ENCODE measurements around the gene LBHD2.

The LBHD2 gene

DNA sequence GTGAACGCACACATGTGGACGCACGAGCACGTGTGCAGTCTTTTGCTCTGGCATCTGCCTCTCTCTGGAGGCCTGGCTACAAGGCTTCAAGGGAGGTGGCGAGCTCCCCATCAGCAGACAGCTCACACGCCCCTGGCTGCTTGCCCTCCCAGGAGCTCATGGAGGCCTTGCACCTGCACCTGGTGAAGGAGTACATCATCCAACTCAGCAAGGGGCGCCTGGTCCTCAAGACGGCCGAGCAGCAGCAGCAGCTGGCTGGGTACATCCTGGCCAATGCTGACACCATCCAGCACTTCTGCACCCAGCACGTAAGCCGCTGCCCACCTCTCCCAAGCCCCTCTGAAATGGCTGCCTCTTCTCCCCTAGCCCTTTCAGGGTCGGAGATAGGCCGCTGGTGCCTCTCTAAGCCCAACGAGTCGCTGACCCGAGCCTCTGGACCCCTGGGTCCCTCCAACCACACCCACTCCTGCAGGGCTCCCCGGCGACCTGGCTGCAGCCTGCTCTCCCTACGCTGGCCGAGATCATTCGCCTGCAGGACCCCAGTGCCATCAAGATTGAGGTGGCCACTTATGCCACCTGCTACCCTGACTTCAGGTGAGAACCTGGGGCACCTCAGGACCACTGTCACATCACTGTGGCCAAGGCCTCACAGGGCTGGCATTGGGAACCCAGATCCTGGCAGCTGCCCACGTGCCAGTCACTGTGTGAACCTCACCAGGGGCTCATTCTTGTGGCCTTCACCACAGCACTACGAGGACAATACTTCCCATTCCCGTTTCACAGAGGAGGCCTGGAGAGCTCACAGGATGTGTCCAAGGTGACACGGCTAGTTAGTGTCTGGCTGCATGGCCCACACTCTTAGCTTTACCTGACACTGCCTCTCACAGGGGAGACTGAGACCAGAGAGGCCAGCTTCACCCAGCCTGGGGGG is 49.5 kb downstream of the LBHD2 start:
- no peak for DNase-seq

DNA sequence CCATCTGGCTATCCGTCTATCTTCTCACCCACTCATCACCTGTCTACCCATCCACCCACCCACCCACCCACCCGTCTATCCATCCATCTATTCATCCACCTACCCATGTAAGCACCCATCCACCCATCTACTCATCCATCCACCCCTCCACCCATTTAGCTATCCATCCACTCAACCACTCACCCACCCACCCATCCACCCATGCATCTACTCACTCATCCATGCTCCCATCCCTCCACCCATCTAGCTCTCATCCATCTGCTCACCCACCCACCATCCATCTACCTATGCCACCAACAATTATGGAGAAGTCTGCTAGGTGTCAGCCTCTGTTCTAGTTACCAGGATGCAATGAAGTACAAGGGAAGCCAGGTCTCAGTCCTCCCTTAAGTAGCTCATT is 50.4 kb downstream of the LBHD2 start:
- DNase-seq: no peak

DNA sequence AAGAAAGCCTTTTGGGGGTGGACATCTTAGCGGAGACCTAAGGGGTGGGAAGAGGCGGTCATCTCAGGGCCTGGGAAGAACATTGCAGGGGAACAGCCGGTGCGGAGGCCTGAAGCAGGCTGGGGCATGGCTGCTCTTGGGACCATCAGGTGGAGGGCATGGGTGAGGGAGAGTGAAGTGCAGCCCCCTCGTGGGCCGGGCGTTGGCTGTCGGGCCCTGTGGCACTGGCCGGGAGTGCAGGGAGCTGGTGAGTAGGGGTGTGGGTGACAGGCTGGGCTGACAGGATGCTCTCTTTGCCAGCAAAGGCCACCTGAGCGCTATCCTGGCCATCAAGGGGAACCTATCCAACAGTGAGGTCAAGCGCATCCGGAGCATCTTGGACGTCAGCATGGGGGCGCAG is 50.9 kb downstream of the LBHD2 start:
- no peak for DNase-seq

DNA sequence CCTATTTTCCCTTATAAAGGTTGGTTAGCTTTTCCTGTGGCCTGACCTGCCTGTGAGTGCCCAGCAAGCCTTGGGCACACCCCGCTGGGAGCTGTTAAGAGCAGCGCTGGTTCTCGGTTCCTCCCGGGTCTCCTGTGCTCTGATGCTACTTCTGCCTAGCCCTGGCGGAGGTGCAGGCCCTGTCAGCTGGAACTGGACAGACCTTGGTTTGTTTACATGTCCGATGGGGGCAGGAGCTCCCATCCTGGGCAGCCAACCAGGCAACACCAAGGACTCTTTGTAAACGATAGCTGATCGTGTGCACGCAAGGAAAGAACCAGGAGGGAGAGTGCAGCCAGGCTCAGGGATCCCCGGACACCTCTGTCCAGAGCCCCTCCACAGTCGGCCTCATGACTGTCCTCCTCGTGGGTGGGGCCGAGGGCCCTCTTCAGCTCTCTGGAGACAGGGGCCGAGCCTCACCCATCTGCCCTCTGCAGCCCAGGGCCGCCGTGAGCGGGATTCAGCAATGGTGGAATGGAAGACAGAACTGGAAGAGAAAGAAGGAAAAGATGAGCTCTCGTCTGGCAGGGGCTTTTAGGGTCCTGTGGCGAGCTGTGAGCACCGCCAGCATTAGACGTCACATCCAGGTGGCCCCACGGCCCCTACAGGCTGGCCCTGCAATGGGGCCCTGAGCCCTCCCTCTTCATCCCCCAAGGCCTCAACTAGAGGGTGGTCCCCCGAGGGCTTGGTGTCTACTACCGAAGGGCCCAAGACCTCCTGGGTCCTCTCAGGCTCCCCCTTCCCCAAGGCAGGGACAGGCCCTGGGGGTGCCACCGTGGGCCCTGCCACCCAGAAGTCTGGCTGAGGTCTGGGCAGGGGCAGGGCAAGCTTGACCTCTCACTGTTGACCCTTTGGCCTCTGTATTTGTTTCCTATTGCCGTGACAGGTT is 51.6 kb downstream of the LBHD2 start:
- no peak for DNase-seq

DNA sequence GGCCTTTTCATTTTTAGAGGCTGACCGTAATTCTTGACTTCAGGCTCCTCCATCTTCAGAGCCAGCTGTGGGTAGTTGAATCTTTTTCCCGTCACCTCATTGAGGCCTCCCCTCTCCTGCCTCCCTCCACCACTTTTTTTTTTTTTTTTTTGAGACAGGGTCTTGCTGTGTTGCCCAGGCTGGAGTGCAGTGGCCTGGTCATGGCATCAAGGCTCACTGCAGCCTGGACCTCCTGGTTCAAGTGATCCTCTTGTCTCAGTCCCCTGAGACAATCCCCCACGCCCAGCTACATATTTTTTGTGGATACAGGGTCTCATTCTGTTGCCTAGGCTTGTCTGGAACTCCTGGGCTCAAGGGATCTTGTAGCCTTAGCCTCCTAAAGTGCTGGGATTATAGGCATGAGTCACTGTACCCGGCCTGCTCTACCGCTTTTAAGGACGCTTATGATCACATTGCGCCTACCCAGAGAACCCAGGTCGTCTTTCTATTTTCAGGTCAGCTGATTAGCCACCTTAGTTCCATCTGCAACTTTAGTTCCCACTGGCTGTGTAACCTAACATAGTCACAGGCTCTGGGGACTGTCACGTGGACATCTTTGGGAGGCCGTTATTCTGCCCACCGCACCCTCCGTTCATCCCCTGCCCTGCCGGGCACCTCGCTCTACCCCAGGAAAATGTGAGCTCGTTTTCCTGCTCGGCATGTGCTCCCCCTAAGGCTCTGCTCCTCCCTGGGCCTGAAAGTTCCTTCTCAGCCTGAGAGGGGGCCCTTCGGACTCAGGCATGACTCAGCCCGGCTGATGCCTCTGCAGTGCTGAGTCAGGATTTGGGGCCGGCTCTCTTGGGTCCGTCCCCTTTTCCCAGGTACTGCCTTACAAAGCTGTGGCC is 52.6 kb downstream of the LBHD2 start:
- DNase-seq: no peak

DNA sequence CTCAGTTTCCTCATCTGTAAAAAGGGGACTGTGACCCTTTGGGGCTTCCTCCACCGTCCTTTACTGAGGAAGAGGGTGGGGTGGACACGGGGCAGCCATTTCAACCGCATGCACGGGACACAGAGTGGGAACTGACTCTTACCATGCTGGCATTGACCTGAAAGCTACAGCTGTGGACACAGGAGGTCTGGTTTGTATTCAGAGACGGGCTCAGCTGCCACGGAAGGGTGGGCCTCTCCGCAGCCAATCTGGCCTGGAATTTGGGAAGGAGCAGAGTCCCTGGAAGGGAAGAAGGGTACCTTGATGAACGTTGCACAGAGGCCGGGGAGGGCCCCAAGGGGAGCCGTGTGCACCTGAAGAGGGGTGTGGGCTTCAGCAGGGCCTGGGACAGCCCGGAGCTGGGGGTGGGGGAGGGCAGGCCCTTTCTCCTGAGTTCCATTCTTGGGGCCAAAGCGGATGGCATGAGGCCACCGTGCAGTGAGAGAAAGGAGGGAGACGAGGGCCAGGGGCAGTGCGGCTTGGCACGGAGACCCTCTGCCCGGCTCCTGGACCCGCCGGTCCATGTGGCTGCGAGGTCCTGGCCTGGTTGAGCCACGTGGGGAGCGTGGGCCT is 53.8 kb downstream of the LBHD2 start:
- no peak for DNase-seq

DNA sequence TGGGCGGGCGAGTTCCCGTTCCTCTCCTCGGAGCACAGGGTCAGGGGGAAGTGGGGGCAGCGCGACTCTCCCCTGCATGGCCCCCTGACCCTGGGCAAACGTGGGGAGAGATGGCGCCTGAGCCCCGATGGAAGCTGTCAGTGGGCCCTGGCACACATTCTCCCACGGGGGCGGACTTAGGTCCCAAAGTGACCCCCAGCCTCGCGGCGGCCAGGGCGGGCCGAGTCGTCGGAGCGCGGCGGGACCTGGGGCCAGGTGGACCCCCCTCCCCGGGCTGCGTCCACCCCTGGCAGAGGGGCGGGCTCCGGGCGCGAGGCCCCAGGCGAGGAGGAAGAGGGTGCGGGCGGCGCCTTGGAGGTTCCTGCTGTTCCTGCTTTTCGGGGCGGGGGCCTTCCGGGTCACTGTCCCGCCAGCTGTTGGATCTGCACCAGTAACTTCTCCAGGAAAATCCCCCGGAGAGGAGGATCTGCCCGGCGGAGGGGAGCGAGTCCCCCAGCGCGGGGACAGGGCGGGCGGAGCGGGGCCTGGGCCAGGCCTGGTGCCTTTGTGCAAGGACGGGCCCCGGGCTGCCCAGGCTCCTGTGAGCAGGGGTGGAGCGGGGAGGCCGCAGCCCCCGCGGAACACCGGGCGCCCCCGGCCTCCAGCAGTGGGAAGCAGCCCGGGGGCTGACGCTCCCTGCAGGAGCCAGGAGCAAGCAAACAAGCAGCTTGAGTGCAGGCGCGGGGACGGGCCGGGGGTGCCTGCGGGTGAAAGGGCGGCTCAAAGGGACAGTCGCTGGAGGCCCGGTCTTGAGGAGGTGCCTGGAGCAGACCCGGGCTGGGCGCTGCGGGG is 54.5 kb downstream of the LBHD2 start:
- DNase-seq: no peak

DNA sequence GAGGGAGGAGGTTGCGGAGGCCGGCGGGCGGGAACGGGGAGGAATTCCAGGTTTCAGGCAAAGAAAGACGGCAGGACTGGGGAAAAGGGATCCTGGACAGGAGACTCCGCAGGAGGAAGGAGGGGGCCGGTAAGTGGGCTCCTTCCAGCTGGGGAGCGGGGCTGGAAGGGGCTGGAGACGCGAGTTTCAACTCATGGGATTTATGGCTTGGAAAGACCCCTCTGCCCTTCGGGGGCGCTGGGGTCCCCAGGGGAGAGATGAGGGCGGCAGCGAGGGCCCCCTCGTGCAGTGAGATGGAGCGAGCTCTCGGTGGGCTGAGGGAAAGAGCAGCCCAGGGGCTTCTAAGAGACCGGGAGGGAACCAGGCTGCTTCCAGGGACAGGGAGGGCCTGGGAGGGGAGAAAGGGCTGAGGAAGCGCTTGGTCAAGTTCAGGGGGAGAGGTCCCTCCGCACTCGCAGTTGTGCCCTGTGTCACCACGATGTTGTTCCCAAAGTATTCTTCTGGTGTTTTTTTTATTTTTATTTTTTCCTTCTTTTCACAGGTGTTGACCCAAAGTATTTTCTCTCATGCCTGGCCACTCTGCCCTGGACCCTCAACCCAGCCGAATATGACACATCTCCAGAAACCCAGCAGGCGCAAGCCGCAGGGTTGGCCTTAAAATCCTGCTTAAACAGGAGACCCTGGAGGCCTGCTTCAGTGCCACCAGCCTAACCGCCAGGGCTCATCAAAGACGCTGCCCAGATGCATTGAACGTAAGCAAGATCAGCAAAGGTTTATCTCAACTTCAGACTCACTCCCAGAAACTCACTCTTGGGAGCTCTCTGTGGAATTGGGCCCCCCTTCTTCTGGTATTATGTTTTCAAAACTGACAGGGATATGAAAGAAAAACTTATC is 55.4 kb downstream of the LBHD2 start:
- DNase-seq: no peak

Data from activated CD8-positive, alpha-beta memory T cell treated with anti-CD3 and anti-CD28 coated beads for 24 hours (primary cell).